Stimulated activated CD4-positive, alpha-beta T cell treated with anti-CD3 and anti-CD28 coated beads, TNF-alpha, amount 100 ng/mL, for 48 hours (primary cell): ENCODE results near the gene FLII.
"Not testable (repeated sequence)": the region's sequence is repeated elsewhere in the genome, so short reads cannot be mapped to it uniquely, and the experiment has no call there.

Source experiments
- DNase-seq, 3 donors: peaks; one replicate each; pipeline ENCODE4 v3.0.0-alpha.2; 2020; ENCODE audit warnings: low read depth in 3 of 3

FLII gene

DNA sequence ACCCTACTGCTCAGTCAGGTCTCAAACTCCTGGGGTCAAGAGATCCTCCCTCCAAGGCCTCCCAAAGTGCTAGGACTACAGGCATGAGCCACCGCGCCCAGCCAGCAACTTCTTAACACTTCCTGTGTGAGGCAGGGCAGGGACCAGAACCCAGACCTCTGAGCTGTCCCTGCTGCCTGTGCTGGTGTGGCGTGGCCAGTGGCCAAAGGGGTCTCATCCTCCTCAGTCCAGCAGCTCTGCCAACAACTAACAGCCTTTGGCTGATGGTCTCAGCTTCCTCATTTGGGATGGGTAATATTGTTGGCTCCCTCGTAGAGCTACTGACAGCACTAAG, 34.5 kb downstream of the FLII start:
- no peak for DNase-seq

DNA sequence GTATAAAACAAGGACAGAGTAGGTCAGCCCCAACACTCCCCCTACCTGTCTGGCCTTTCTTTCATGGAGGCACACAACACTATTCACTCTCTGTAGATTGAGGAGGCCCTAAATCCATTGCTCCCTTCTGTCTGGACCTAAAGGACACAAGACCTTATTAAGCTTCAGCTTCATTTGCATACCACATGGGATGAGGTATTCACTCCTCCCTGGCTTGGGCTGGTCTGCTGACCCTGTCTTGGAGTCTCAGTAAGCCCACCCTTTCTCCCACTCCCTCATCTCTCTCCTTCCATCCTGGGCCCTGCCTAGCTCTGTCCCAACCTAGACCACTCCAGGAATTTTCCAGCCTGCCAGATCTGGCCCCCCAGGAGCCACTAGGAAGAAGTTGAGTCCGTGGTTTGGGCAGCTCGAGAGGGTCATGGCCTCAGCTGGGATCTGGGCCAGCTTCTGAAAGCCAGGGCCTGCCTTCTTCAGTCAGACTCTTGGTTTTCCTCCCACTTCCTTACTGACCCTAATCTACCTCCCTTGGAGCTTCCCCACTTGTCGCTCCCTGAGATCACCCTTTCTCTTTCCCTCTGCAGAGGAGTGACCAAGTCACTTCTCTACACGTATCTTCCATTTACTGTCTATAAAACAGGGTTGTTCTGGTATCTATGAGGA, 39.7 kb downstream of the FLII start:
- DNase-seq: no peak

- DNase-seq: peak; percentile 55 to 64 (median 57)
These were observed 41.0 kb downstream of the FLII start for GRCh38 chr17:18217412-18218015.

GRCh38 chr17:18216906-18217305, 41.6 kb downstream of the FLII start:
- not testable (repeated sequence) for DNase-seq

DNA sequence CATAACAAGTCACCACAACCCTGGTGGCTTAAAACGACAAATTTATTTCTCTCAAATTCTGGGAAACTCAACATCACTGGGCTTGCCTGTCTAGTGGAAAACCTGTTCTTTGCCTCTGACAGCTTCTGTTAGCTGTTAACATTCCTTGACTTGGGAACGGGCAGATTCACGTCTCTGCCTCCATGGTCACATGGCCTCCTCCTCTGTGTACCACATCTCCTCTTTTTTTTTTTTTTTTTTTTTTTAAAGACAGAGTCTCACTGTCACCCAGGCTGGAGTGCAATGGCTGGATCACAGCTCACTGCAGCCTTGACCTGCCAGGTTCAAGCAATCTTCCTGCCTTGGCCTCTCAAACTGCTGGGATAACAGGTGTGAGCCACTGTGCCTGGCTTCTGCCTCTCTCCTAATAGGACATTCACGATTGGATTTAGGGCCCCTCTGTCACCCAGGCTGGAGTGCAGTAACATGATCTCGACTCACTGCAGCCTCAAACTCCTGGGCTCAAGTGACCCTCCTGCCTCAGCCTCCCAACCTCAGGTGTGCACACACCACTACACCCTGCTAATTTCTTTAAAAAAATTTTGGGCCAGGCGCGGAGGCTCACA, 44.8 kb downstream of the FLII start:
- no peak for DNase-seq

DNA sequence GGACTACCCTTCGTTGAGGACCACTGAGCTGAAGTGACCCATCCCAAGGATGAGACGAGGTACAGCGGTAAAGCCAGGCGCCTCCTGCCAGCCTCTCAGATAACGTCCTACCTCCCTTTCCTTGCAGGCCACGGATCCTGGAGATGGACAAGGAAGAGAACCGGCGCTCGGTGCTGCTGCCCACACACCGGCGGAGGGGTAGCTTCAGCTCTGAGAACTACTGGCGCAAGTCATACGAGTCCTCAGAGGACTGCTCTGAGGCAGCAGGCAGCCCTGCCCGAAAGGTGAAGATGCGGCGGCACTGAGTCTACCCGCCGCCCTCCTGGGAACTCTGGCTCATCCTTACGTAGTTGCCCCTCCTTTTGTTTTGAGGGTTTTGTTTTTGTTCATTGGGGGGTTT, 50.4 kb downstream of the FLII start:
- no peak for DNase-seq

- no peak for DNase-seq
These were observed 51.6 kb downstream of the FLII start for GRCh38 chr17:18206962-18207361.

GRCh38 chr17:18205861-18206260, 52.7 kb downstream of the FLII start:
- DNase-seq: no peak

- no peak for DNase-seq
These were observed 55.2 kb downstream of the FLII start for GRCh38 chr17:18203308-18203707.

GRCh38 chr17:18201108-18201507, 57.4 kb downstream of the FLII start:
- no peak for DNase-seq

DNA sequence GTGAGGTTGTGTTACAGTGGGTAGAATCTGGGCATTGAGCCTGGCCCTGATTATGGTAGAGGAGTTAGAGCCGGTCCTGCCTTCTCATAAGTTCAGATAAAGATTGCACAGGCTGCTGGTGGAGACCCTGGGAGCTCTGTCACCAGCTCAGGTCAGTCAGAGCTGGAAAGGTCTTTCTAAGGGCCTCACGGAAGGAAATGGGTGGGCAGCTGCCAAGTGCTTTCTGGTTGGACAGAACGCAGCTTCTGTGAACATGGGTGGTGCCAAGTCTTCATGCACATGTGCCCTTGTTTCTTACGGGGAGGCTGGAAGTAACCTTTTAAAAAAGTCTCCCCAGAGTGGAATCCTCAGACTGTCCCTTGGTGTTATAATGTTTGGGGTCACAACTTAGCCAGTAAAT, 60.0 kb downstream of the FLII start:
- DNase-seq: no peak

DNA sequence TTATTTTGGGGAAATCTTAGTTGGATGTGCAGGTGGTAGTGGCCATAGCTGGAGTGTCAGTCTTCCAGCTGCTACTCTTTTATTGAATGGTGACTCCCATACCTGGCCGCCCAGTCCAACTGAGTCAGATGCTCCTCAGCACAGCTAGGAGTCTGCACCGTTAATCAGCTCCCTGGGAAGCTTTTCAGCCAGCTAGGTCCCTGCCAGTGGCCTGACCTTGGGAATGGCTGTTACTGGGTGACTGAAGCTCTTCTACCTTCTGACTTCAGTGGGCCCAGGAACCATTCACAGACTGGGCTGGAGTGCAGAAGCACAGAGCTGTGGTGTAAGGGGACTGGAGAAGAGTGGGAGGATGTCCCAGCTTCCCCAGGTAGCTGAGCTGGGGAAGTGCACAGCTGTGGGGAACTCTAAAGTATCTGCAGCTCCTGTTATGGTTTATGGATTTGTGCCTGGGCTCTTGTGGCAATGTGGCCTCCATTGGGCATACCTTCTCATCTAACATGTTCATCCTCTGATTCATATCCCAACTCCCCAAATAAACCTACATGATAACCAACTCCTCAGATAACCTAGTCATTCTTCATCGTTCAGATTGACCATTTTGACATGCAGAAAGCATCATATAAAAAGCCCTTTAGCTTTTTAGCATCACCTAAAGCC, 60.9 kb downstream of the FLII start:
- DNase-seq: no peak

- DNase-seq: no peak
These were observed 63.3 kb downstream of the FLII start for GRCh38 chr17:18195246-18195645.
